ENCODE data around the gene FOXO3B. TPM values are rescaled to one million over a fixed set of nuclear protein-coding genes. Genes with fewer than 3 reads are reported as not detected.
A peak's percentile ranks its signal among the peaks of the same experiment; 100 is the strongest.
"Not testable (repeated sequence)": the region's sequence is repeated elsewhere in the genome, so short reads cannot be mapped to it uniquely, and the experiment has no call there.

FOXO3B gene
- total and polyA plus RNA-seq, 2 of the 8 experiments (the other 6 are each of a cell fraction or from before 2014, with no cell fraction given), result 13.3 to 13.7 TPM

- H3K9ac ChIP-seq (replicated peaks in 1 of 4; ENCODE audit: extremely low read depth in 1 of 4, low read depth in 3 of 4, low read length in 3 of 4); H3K23ac ChIP-seq (ENCODE audit: insufficient read length); H3K14ac ChIP-seq (ENCODE audit: insufficient read length); H3K18ac ChIP-seq (ENCODE audit: extremely low read depth, low read length); POLR2A ChIA-PET (ENCODE audit: partially characterized antibody); H2AFZ ChIP-seq (ENCODE audit: low read length); H2BK120ac ChIP-seq (replicated peaks; ENCODE audit: low read depth, low read length); H2AK5ac ChIP-seq (ENCODE audit: low read depth, low read length); H2BK20ac ChIP-seq (ENCODE audit: low read length); H2BK5ac ChIP-seq (ENCODE audit: low read depth, low read length); H2BK12ac ChIP-seq (ENCODE audit: low read depth, low read length); H4K5ac ChIP-seq (ENCODE audit: insufficient read length, low read depth, low read length); H4K8ac ChIP-seq (ENCODE audit: extremely low read depth, insufficient read depth, low read length); H2BK15ac ChIP-seq (ENCODE audit: low read length); H3K27me3 ChIP-seq (replicated peaks in 1 of 4; ENCODE audit: control insufficient read depth in 3 of 4, extremely low read depth in 1 of 4, insufficient read depth in 3 of 4, low read length in 3 of 4); H3K9me3 ChIP-seq (ENCODE audit: insufficient read depth in 2 of 2, low read depth in 1 of 2, low read length in 1 of 2); H3K4me2 ChIP-seq (ENCODE audit: insufficient read depth in 1 of 2, low read depth in 2 of 2, low read length in 2 of 2); H3K4me3 ChIP-seq (ENCODE audit: extremely low read depth in 1 of 4, insufficient read depth in 2 of 4, low read depth in 3 of 4, low read length in 4 of 4); H4K20me1 ChIP-seq (replicated peaks in 1 of 2; ENCODE audit: control insufficient read depth in 1 of 2, insufficient read depth in 2 of 2, low read length in 2 of 2); H3K56ac ChIP-seq (replicated peaks; ENCODE audit: insufficient read length, low read depth, low read length); H3K79me2 ChIP-seq (ENCODE audit: control insufficient read depth in 1 of 2, insufficient read depth in 2 of 2, low read length in 2 of 2); H3K4ac ChIP-seq (replicated peaks; ENCODE audit: insufficient read length, low read depth, low read length); H3K36me3 ChIP-seq (ENCODE audit: control insufficient read depth in 2 of 4, insufficient read depth in 4 of 4, low read length in 3 of 4); H3K4me1 ChIP-seq (replicated peaks in 1 of 4; ENCODE audit: control insufficient read depth in 3 of 4, insufficient read depth in 4 of 4, low read length in 3 of 4); H3K23me2 ChIP-seq (ENCODE audit: low read depth, low read length); H3K27ac ChIP-seq (ENCODE audit: low read depth, low read length); H4K91ac ChIP-seq (replicated peaks; ENCODE audit: insufficient read length, low read length); H3K79me1 ChIP-seq (ENCODE audit: low read depth, low read length); CTCF ChIA-PET (ENCODE audit: partially characterized antibody): not testable (repeated sequence)
- DNase-seq (ENCODE audit: low read depth in 1 of 2, low spot score in 2 of 2), result peak in 1 of 2 experiments; percentile 71
- TF ChIP-seq RAD21 (IDR thresholded peaks at IDR 0.05 in 1 of 2, conservative IDR thresholded peaks at IDR 0.05 in 1 of 2; ENCODE audit: low read depth in 2 of 2, low read length in 2 of 2), result peak; percentile 49 to 54
- peak in 2 of 3 experiments; percentile 43 to 52; a peak in 3 of 4 replicates for TF ChIP-seq CTCF (IDR thresholded peaks at IDR 0.05; ENCODE audit: control extremely low read depth in 1 of 3, insufficient read depth in 1 of 3, low read depth in 1 of 3, low read length in 3 of 3)
- whole genome bisulfite sequencing, 2 experiments (ENCODE audit: extremely low coverage in 1 of 2, insufficient coverage in 1 of 2, insufficient read length in 1 of 2, insufficient replicate concordance in 2 of 2, low coverage in 1 of 2, low lambda C conversion rate in 2 of 2, missing lambda C conversion rate in 1 of 2), result 43% methylated on average over 7 of the region's 7 CpGs; no CpG with 5 or more reads in 1 of the 2 experiments
- peak; percentile 78 for FAIRE-seq
These were observed 30.4 kb upstream of the FOXO3B start for GRCh38 chr17:18712354-18712999.
